Activated CD4-positive, alpha-beta T cell treated with anti-CD3 and anti-CD28 coated beads for 4 hours (primary cell): ENCODE results near the gene SLC22A4.

Experiments used
- DNase-seq, 2 donors: peaks; one replicate each; pipeline ENCODE4 v3.0.0-alpha.2; 2020

SLC22A4 gene

GRCh38 chr5:132300577-132301343 is 6.6 kb downstream of the SLC22A4 start:
- no peak for DNase-seq

GRCh38 chr5:132301344-132302271 is 7.4 kb downstream of the SLC22A4 start:
- no peak for DNase-seq

- no peak for DNase-seq
These were observed 8.2 kb downstream of the SLC22A4 start for GRCh38 chr5:132302413-132302812.

GRCh38 chr5:132303589-132303988 is 9.4 kb downstream of the SLC22A4 start:
- no peak for DNase-seq

- DNase-seq, result no peak
These were observed 11.2 kb downstream of the SLC22A4 start for GRCh38 chr5:132305420-132305819.

- DNase-seq, result no peak
These were observed 14.5 kb downstream of the SLC22A4 start for GRCh38 chr5:132308701-132309100.

GRCh38 chr5:132309679-132310078 is 15.5 kb downstream of the SLC22A4 start:
- no peak for DNase-seq

GRCh38 chr5:132310141-132310834 is 16.1 kb downstream of the SLC22A4 start:
- DNase-seq, result no peak

- no peak for DNase-seq
These were observed 19.2 kb downstream of the SLC22A4 start for GRCh38 chr5:132313366-132313765.

- no peak for DNase-seq
These were observed 19.8 kb downstream of the SLC22A4 start for GRCh38 chr5:132313961-132314432.

GRCh38 chr5:132315529-132316067 is 21.4 kb downstream of the SLC22A4 start:
- no peak for DNase-seq

- DNase-seq, result no peak
These were observed 25.8 kb downstream of the SLC22A4 start for GRCh38 chr5:132319975-132320374.

- no peak for DNase-seq
These were observed 27.0 kb downstream of the SLC22A4 start for GRCh38 chr5:132321109-132321721.

- DNase-seq, result no peak
These were observed 28.1 kb downstream of the SLC22A4 start for GRCh38 chr5:132322266-132322665.

GRCh38 chr5:132323202-132323601 is 29.0 kb downstream of the SLC22A4 start:
- no peak for DNase-seq

- no peak for DNase-seq
These were observed 31.5 kb downstream of the SLC22A4 start for GRCh38 chr5:132325691-132326090.

GRCh38 chr5:132327252-132327955 is 33.2 kb downstream of the SLC22A4 start:
- DNase-seq, result no peak

GRCh38 chr5:132334812-132335211 is 40.6 kb downstream of the SLC22A4 start:
- DNase-seq, result no peak

GRCh38 chr5:132335402-132335801 is 41.2 kb downstream of the SLC22A4 start:
- DNase-seq, result no peak

- DNase-seq, result no peak
These were observed 45.3 kb downstream of the SLC22A4 start for GRCh38 chr5:132339502-132339901.

- no peak for DNase-seq
These were observed 48.3 kb downstream of the SLC22A4 start for GRCh38 chr5:132342291-132343180.
